HG03575 (cell line): ENCODE data around the gene TMEM151A.

ENCODE experiments used
- ATAC-seq: cut with Tn5 transposase; IDR thresholded peaks from one replicate; pipeline ENCODE4 v1.9.1; 2021; ENCODE audit not compliant: unreplicated experiment, insufficient number of reproducible peaks, low FRiP score; ENCODE audit errors: extremely low read depth

Gene TMEM151A

DNA sequence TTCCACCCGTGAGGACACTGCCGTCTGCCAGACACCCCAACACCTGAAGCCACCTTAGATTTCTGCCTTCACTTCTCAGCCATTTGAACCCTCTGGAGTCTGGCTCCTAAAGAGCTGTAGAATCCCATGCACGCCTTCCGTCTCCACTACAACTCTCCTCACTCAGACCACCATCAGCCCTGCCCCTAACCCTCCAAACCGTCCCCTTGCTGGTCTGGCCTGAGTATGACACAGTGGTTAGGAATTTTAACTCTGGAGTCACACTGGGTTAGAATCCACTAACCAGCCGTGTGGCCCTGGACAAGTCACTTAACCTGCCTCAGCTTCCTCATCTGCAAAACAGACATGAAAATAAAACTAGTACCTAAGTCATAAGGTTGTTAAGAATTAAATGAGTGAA is 10.7 kb upstream of the TMEM151A start:
- ATAC-seq = no peak

DNA sequence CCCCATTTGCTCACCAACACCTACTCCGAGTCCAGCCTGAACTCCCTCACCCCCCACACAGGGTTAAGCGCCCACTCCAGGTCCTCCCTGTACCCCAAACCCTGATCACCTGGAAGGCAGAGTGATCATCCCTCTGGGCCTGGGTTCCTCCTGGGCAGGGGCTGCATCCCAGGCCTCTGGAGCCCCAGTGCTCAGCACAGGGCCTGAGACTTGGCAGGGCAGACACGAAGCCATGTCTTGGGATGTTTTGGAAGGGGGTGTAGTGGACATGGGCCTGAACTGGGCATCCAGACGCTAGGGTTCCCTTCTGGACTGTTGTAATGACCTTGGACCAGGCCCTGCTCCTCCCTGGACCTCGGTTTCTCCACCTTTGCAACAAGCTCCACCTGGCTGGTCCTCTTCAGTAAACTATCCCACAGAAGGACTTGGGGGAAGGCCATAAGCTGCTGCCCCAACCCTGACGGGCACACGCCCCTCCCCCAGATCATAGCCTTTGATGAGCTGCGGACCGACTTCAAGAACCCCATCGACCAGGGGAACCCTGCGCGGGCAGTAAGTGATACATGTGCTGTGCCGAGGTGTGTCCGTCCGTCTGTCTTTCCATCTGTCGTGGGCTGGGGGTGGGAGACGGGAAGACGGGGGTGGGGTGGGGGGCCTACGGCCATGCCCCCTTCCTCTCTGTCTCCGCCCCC is 9.8 kb upstream of the TMEM151A start:
- ATAC-seq = no peak

DNA sequence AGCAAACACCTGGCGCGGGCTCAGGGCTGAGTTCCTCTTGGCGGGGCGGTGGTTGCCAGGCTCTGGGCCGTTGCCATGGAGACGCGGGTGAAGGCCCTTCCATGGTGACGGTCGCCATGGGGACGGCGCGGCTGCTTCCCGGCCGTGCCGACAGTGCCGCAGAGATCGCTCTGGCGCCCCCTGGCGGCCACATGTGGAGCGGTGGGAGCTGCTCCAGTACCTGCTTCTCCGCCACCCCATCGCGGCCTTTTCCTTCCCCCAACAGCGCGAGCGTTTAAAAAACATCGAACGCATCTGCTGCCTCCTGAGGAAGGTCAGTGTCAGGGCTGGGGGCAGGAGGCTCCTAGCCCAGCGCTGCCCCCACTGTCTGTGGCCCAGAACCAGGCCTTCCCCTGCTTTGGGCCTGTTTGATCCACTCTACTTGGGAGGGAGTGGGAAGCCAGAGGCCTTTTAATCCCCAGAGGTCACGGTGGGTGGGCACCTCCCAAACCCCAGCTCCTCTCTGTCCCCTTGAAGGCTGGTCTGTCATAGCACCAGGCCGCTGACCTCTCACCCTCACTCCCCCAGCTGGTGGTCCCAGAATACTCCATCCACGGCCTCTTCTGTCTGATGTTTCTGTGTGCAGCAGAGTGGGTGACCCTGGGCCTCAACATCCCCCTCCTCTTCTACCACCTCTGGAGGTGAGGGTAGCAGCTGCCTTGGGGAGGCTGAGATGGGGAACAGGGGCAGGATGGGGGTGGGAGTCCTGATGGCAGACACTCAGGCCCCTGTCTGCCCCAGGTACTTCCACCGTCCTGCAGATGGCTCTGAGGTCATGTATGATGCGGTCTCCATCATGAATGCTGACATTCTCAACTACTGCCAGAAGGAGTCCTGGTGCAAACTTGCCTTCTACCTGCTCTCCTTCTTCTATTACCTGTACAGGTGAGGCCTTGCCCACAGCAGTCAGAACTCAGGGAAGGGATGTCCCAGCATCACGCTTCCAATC is 8.9 kb upstream of the TMEM151A start:
- ATAC-seq = no peak

DNA sequence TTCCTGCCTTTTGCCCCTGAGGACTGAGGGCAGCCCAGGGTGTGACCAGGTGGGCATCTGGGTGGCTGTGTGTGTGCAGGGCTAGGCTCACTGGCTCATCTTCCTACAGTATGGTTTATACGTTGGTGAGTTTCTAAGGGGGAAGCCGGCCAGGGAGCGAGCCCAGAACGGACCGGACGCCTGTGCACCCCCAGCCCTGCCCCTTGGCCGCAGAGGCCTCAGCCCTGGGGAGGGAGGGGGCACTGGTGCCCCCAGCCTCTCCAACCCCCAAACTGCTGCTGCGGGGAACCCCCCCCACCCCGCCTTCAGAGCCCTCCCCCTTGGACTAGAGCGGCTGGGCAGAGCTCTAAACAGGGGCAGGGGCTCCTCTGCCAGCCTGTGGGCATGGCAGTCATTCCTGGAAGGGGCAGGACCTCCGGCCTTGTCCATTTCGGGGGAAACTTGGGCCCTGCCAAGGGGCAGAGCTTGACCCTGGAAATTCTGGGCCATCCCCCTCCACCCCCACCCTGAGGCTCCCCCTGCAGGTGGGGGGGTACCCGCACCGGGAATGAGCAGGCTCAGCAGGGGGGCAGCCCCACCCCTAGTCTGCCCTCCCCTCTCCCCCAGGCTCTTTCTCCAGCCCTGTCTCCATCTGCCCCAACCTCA is 8.1 kb upstream of the TMEM151A start:
- ATAC-seq = no peak

DNA sequence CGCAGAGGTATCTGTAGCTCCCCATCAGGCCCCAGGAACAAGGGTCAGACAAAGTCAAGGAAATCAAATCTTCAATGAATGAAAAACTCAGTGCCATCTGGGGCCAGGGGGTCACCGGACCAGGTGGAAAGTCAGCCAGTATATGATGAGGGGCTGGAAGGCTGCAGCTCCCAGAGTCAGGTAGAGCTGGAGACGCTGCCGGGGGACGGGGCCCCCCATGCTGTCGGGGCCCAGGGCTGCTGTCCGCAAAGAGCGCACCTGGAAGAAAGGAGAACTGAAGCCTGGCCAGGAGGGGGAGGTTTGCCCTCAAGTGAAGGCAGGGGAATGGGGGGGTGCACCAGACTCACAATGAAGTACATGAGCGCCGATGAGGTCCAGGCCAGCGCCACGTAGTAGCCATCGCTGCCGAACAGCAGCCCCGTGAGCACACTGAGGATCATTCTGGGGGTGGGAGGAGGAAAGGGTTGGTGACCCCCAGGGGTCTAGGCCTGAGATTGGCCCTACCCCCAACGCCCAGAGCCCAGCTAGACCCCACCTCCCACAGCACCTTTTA is 7.1 kb upstream of the TMEM151A start:
- no peak for ATAC-seq

DNA sequence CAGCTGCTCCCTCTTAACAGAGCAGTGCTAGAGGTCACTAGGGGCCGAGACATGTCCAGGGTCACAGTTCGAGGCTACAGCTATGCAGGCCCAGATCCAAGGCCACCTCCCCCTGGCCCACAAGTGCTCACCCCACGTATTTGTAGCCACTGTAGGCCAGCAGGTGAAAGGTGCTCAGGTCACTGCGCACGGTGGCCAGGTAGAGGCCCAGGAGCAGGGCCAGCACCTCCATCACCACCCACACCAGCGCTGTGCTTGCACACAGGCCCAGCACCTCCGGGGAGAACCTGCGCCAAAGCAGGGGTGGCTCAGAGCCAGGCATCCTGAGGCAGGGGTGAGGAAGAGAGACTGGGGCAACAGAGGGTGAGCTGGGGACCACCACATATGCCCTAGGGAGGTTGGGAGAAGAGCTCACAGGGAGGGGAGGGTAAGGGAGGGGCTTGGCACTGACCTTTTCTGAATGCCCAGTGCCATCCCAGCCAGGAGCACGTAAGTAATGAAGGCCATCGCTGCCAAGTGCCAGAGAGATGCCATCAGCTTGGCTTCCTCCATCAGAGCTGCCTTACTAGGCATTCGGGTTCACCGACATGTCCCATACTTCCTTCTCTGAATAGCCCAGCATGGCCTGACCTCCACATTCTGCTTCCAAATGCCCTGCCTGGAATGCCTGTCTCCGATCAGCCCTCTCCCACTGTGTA is 6.3 kb upstream of the TMEM151A start:
- ATAC-seq = no peak

DNA sequence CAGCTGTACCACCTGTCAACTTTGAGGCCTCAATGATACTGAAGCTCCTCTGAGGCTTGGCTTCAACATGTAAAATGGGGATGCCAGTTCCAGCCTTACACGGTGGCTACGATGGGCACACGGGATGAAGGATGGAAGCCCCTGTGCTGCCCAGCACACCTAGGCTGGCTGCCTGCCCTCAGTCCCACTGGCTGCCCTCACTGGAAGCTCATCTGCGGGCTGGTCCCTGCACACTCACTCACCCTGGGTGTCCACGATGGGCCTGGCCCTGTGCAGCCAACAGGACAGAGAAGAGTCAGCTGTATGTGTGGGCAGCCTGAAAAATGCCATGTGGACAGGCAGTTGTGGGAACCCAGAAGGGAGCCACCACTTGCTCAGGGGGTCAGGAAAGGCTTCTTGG is 5.0 kb upstream of the TMEM151A start:
- ATAC-seq = no peak

DNA sequence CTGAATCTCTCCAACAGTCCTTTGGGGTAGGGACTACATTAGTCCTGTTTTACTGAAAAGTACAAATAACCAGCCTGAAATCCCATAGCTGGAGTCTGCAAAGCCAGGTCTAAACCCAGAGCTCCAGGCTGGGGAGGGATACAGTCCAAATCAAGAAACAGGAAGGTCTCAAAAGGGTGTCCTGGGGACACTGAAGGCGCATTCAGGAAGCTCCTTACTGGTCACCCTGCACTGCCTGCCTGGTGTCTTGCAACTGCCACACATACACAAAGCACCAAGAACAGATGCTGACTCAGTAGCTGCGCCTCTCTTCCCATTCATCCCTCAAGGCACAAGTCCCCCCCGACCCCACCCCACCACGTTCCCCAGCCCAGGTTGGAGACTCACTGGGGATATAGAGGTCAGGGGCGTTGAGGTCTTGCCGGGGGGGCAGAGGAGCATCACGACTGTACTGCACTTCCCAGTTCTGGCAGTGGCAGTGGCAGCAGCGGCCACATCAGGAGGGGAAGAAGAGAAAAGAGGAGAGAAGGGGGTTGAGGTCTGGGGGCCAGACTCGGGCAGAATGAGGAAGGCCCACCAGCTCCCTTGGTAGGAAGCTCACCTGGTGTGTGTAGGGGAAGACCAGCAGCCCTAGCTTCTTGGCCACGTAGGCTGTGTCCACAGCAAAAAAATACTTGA is 4.3 kb upstream of the TMEM151A start:
- ATAC-seq = no peak

DNA sequence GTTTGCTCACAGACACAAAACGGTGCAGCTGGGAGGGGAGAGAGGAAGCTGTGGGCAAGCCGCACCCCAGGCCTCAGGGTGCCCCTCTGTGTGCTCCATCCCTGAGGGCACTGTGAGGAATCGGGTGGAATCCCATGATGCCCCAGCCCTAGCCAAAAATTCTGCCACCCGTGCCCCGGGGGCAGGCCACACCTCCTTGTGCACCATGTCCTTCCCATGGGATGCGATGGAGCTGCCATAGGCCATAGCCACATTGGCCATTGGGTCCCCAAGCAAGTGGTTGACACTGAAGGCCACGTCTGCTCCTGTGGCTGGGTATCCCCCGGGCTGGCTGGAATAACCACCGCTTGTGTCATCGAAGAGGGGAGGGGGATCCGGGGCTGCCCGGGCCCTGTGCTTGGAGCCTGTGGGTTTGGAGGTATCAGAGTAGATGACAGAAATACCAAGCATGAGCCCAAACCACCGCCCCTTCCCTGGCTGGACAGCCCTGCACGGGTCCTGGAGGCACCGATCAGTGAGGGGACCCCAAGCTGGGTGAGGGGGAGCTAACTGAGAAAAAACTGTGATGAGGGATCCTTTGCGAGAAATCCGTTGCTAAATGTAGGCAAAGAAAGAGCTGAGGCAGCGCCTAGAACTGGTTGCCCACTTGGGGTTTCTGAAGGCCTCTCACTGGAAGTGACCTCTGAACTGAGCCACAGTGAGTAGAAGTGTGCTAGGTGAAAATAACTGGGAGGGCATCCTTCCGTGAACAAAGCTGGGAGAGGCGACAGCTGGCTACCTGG is 3.6 kb upstream of the TMEM151A start:
- ATAC-seq = no peak

DNA sequence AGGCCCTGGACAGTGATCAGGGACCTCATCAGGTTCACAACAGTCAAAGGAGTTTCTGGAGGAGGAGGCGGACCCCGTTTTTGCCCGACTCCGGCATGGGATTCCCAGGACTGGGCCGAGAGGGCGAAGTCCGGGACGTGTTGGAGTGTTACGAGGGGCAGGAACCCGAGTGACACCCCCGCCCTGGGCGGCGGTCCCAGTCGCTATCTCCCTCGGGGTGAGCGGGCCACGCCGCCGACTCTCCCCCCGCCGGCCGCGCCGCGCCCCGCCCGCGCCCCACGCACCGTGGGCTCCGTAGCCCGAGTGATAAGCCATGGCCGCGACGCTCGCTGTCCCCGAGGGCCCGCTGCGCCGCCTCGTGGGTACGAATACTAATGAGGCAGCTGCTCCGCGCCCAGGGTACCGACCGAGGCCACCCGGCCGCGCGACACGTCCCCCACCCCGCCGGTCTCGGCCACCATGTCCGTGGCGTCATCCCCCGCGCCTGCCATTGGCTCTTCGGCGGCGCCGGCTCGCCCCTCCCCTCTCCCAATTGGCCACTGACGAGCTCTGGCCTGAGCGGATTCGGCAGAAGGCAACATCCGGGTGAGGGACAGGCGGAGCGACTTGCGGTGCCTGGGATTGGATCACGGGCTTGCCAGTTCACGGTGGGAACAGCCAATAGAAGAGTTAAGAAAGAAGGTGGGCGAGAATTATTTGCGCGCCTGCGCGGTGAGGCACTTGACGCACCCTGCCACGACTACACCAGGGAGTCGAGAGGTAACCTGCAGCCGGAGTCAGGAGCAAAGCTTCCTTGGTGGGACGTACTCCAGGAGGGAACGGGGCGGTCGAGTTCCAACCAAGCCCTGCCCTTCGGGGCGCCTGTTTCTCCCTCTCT is 2.8 kb upstream of the TMEM151A start, which contains the start of gene YIF1A:
TSS of gene YIF1A (minus strand) at position 473 of the 877 bp plus-strand sequence. CDS start at position 315, 158 bp downstream.
- ATAC-seq = peak; percentile 36

DNA sequence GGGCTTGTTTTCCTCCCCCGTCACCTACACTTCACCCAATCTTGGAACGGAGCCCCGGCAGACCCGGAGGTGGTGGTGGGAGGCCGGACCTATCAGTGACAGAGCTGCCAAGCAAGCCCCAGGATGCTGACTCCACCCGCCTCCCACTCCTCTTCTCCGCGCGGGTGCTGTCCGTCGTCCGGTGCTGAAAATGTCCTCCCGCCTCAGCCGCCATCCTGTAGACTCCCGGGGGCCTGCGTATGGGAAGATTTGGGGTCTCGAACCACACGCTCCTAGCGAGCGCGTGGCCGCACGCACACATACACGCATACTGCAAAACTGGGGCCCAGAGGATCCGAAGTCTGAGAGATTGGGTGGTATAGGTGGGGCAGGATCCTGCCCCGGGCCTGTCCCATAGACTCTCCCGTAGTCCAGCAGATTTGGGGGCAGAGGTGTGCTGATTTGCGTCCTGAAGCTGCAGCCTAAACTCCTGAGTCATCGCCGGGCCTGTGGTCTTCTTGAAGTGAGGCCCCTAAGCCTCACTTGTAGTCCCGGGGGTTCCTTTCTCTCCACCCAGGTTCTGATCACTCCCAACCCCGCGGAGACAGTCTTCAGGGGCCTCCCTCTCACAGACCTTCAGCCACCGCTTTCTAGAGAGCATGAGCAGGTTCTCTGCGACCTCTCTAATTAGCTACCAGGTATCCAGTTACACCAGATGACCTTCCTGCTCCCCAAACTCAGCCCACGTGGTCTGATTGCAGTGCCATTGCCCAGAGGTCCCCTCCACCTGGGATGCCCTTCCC is 2.0 kb upstream of the TMEM151A start:
- peak; percentile 9 for ATAC-seq

DNA sequence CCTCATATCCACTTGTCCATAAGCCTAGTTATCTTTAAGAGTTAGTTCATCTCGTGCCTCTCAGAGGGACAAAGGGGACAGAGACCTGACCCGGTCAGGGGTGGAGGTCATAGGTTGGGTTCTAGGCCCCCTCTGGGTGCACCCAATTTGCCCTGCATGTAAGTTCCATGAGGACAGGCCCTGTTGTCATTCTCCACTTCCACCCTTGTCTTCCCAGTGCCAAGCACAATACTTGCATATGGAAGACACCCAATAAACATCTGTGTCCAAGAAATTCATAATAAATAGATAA is 1.4 kb upstream of the TMEM151A start:
- ATAC-seq = no peak

DNA sequence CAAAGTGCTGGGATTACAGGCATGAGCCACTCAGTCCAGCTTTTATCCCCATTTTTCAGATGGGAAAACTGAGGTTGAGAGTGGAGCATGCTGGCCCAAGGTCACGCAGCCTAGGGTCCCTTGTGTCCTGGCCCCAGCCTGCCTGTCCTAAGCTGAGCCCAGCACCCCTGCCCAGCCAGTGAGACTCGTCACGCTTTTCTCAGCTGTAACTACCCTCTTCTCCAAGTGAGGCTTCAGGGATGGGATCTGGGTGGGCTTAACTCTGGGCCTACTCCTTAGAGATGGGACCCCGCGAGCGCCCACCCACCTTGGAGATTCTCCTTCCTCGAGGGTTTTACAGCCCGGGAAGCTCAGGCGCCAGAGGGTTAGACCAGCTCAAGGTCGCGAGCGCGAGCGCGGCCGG is 390 bp upstream of the TMEM151A start:
- no peak for ATAC-seq

DNA sequence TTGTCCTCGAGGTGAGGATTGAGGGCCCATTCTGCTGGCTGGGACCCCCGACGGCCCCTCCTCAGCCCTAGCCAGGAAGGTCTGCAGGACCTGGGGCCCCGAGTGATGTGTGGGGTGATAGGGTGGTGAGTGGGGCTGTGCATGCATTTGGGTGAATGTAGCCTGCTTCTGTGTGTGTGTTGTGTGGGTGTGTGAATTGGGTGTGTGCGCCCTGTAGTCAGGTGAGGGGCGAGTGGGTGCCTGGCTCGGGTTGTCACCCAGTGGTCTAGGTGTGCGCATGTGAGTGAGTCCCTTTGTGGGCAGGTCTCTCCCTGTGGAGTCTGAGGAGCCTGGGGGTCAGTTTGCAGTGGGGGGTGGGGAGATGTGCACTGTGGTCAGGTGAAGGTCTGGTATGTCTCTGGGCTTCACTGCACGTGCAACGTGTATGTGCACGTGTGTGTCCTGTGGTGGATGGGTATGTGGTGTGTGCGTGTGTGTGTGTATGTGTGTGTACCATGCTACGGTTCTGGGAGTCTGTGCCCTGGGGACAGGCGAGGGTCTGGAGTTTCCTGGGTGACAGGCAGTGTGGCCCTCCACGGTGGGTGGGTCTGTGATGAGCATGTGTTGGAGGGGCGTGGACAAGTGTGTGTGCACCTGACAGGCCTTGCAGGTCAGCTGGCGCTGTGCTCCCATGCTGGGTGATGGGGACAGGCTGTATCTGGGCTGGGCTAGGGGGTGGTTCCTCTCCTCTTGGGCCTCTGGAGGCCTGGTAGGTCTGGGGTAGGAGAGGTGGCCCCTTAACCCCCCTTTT is 1.0 kb downstream of the TMEM151A start:
- ATAC-seq = no peak

DNA sequence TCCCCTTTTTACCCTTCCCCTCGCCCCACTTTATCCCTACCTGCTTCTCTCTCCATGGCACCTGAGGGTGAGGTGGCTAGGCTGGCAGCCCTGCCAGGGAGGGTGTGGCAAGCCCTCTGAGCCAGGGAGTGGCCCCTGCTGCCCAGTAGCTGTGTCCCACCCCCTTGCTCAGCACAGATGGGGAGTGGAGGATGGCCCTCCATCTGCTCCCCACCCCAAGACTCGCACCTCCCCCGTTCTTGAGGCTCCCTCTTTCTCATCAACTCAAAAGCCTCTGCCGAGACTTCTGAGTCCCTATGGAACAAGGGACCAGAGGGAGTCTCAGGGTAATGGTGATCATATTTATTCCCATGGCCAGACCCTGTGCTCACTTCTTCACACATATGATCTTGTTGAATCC is 1.7 kb downstream of the TMEM151A start:
- ATAC-seq = no peak
